Hepatocyte (in vitro differentiated cells): ENCODE results near the gene FOXA2.

ENCODE experiments used
- EZH2 ChIP-seq: fragments of 200-600 bp; sonication (generic); IDR thresholded peaks from 2 replicates; pipeline ENCODE4 v1.6.1; 2016; ENCODE audit warnings: antibody characterized with exemption, mild to moderate bottlenecking, borderline replicate concordance
- TF ChIP-seq, protein P1 (sequence below): fragments of 200-600 bp; sonication (generic); IDR thresholded peaks from 2 replicates; pipeline ENCODE4 v1.5.1; 2016; ENCODE audit warnings: antibody characterized with exemption, mild to moderate bottlenecking; ENCODE audit not compliant: poor library complexity

DNA sequence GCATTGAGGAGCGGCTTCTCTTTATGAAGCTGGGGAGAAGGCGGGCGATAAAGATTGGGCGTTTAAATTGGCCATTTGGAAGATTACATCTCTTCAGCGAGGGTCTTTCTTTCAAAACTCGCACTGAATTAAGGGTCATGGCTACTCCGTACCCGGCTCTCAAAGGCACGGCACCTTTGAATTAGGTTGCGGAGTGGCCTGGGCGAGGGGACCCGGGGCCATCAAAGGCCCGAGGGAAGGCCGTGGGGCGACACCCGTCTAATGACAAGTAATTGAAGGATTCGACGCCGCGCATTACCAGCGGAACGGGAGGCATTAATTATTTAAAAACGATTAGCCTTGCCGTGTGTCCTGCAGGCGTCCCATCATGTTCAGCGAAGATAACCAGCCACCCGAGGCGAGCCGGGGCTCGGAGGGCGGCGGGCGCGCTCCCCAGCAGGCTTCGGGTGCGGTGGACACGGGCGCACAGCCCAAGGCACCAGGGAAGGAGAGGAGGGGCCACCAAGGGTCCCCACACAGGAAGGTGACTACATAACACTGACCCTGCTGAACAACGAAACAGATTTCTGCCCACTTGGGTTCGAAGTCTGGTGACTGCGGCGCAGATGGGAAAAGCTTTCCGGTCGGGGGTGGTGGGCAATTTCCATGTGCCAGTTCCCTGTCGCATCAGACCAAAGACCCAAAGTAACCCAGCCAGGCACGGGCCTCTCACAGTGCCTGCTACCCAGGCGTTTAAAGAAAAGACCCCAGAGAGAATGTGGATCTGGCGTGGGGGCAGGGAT, 7.4 kb downstream of the FOXA2 start:
- TF ChIP-seq EZH2 = peak; percentile 90
- TF ChIP-seq, protein P1, sequence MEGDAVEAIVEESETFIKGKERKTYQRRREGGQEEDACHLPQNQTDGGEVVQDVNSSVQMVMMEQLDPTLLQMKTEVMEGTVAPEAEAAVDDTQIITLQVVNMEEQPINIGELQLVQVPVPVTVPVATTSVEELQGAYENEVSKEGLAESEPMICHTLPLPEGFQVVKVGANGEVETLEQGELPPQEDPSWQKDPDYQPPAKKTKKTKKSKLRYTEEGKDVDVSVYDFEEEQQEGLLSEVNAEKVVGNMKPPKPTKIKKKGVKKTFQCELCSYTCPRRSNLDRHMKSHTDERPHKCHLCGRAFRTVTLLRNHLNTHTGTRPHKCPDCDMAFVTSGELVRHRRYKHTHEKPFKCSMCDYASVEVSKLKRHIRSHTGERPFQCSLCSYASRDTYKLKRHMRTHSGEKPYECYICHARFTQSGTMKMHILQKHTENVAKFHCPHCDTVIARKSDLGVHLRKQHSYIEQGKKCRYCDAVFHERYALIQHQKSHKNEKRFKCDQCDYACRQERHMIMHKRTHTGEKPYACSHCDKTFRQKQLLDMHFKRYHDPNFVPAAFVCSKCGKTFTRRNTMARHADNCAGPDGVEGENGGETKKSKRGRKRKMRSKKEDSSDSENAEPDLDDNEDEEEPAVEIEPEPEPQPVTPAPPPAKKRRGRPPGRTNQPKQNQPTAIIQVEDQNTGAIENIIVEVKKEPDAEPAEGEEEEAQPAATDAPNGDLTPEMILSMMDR = no peak
